Sciatic nerve (tissue), 2 donors: ENCODE measurements around the gene KCNMA1. TPM values are rescaled to one million over a fixed set of nuclear protein-coding genes. Genes with fewer than 3 reads are reported as not detected.

Experiments
- ATAC-seq: fragments of 200-7000 bp; cut with Tn5 transposase; one replicate; pipeline ENCODE4 v1.9.1; 2020; ENCODE audit warnings: mild to moderate bottlenecking, moderate library complexity
- DNase-seq: peaks from one replicate; pipeline ENCODE4 v3.0.0-alpha.2; 2020; ENCODE audit warnings: low spot score
- intact Hi-C: fragments of 100-400 bp; cut with DNase I; formaldehyde crosslinking; loops from one replicate; pipeline ENCODE4 v1.14.2; 2022
- total RNA-seq: library from RNA; stranded (reverse); fragmentation: NEBNext Ultra II Directional; extraction: Animal tissue kit (Norgen Biotek cat#: 25700); gene quantifications from one replicate; pipeline ENCODE4 v1.2.1, GENCODE V29; 2021
- donor health status: DM: no; HTN: no; CAD: no.
- donor health status: DM: no; HTN: no; CAD: no.

The KCNMA1 gene
- total RNA-seq, 1 donor from 2014 or later = 10.7 TPM

GRCh38 chr10:77320971-77321471 lies 316.6 kb downstream of the KCNMA1 start:
- no peak for ATAC-seq
- intact Hi-C loops = no loop called here
- no peak for DNase-seq

GRCh38 chr10:77319557-77319956 lies 318.1 kb downstream of the KCNMA1 start:
- ATAC-seq (peak; percentile 39), DNase-seq (no peak)

GRCh38 chr10:77318739-77319138 lies 318.9 kb downstream of the KCNMA1 start:
- intact Hi-C loops = no loop called here
- no peak for DNase-seq
- ATAC-seq = no peak

More at GRCh38 chr10:77319557-77319956, 318.1 kb downstream of the KCNMA1 start:
- intact Hi-C loops = no loop called here

- no peak for DNase-seq
- no peak for ATAC-seq
- intact Hi-C loops = no loop called here
Measured at GRCh38 chr10:77317221-77317620, 320.4 kb downstream of the KCNMA1 start.

GRCh38 chr10:77315496-77316129 lies 322.0 kb downstream of the KCNMA1 start:
- no peak for DNase-seq
- no peak for ATAC-seq
- intact Hi-C loops = no loop called here

GRCh38 chr10:77313066-77313750 lies 324.4 kb downstream of the KCNMA1 start:
- intact Hi-C loops = no loop called here
- no peak for DNase-seq
- no peak for ATAC-seq

GRCh38 chr10:77311186-77311585 lies 326.4 kb downstream of the KCNMA1 start:
- intact Hi-C loops = no loop called here
- ATAC-seq (no peak), DNase-seq (no peak)

- ATAC-seq = no peak
- DNase-seq = no peak
- intact Hi-C loops = no loop called here
Measured at GRCh38 chr10:77310288-77310840, 327.2 kb downstream of the KCNMA1 start.

- DNase-seq (no peak), ATAC-seq (no peak)
- intact Hi-C loops = no loop called here
Measured at GRCh38 chr10:77309509-77309908, 328.1 kb downstream of the KCNMA1 start.

- no peak for DNase-seq
- ATAC-seq = no peak
- intact Hi-C loops = no loop called here
Measured at GRCh38 chr10:77309092-77309491, 328.5 kb downstream of the KCNMA1 start.

GRCh38 chr10:77308084-77308732 lies 329.4 kb downstream of the KCNMA1 start:
- ATAC-seq (no peak), DNase-seq (no peak)
- intact Hi-C loops = no loop called here

- intact Hi-C loops = no loop called here
- no peak for DNase-seq
Measured at GRCh38 chr10:77306666-77307065, 330.9 kb downstream of the KCNMA1 start.

GRCh38 chr10:77305650-77306632 lies 331.7 kb downstream of the KCNMA1 start:
- DNase-seq (no peak), ATAC-seq (no peak)
- intact Hi-C loops = no loop called here

More at GRCh38 chr10:77306666-77307065, 330.9 kb downstream of the KCNMA1 start:
- ATAC-seq = no peak

- intact Hi-C loops = no loop called here
- no peak for ATAC-seq
Measured at GRCh38 chr10:77304192-77304591, 333.4 kb downstream of the KCNMA1 start.

GRCh38 chr10:77301305-77301730 lies 336.3 kb downstream of the KCNMA1 start:
- ATAC-seq = no peak
- intact Hi-C loops = no loop called here

More at GRCh38 chr10:77304192-77304591, 333.4 kb downstream of the KCNMA1 start:
- DNase-seq = no peak

GRCh38 chr10:77300682-77301302 lies 336.8 kb downstream of the KCNMA1 start:
- DNase-seq (no peak), ATAC-seq (no peak)
- intact Hi-C loops = no loop called here

More at GRCh38 chr10:77301305-77301730, 336.3 kb downstream of the KCNMA1 start:
- no peak for DNase-seq

GRCh38 chr10:77299320-77299719 lies 338.3 kb downstream of the KCNMA1 start:
- DNase-seq (peak; percentile 61), ATAC-seq (peak; percentile 53)
- intact Hi-C loops = no loop called here

GRCh38 chr10:77297393-77297739 lies 340.2 kb downstream of the KCNMA1 start:
- DNase-seq (no peak), ATAC-seq (no peak)
- intact Hi-C loops = no loop called here
